Neuronal stem cell (in vitro differentiated cells): ENCODE data around the gene CCZ1B.
"Not testable (repeated sequence)": the region's sequence is repeated elsewhere in the genome, so short reads cannot be mapped to it uniquely, and the experiment has no call there.

Experiments
- DNase-seq: peaks from one replicate; pipeline ENCODE4 v3.0.0-alpha.2; 2013; ENCODE audit warnings: low spot score
- H2AFZ ChIP-seq: one replicate; pipeline ENCODE4 v1.6.1; 2013; ENCODE audit warnings: mild to moderate bottlenecking, low read length, inconsistent platforms
- H2AK5ac ChIP-seq: 2 replicates; pipeline ENCODE4 v1.6.1; 2013; ENCODE audit warnings: low read depth, mild to moderate bottlenecking, inconsistent platforms, low read length, moderate library complexity, mixed read lengths
- H2BK120ac ChIP-seq: 2 replicates; pipeline ENCODE4 v1.6.1; 2013; ENCODE audit warnings: low read depth, mild to moderate bottlenecking, inconsistent platforms, low read length, moderate library complexity, mixed read lengths
- H2BK12ac ChIP-seq: one replicate; pipeline ENCODE4 v1.6.1; 2013; ENCODE audit warnings: low read length, inconsistent platforms
- H2BK15ac ChIP-seq: 2 replicates; pipeline ENCODE4 v1.6.1; 2013; ENCODE audit warnings: mild to moderate bottlenecking, low read length, inconsistent platforms, mixed read lengths
- H2BK5ac ChIP-seq: one replicate; pipeline ENCODE4 v1.6.1; 2013; ENCODE audit warnings: inconsistent platforms, mild to moderate bottlenecking, low read length, moderate library complexity
- H3K14ac ChIP-seq: one replicate; pipeline ENCODE4 v1.6.1; 2013; ENCODE audit warnings: low read length, inconsistent platforms
- H3K18ac ChIP-seq: 2 replicates; pipeline ENCODE4 v1.6.1; 2013; ENCODE audit warnings: low read length, inconsistent platforms
- H3K23ac ChIP-seq: 2 replicates; pipeline ENCODE4 v1.6.1; 2013; ENCODE audit warnings: low read depth, mild to moderate bottlenecking, mixed read lengths, low read length, inconsistent platforms; ENCODE audit not compliant: poor library complexity
- H3K27ac ChIP-seq: replicated peaks from 3 replicates; pipeline ENCODE4 v1.5.1; 2013; ENCODE audit warnings: low read length, inconsistent platforms
- H3K27me3 ChIP-seq, 3 experiments: 2 replicates each; pipeline ENCODE4 v1.6.1; 2013; ENCODE audit warnings: low read length in 3 of 3, mild to moderate bottlenecking in 2 of 3, inconsistent platforms in 1 of 3, low read depth in 1 of 3, mixed read lengths in 1 of 3, moderate library complexity in 1 of 3; ENCODE audit not compliant: control insufficient read depth in 3 of 3, insufficient read depth in 3 of 3
- H3K36me3 ChIP-seq, 2 donors: replicated peaks in 1 of 2; 2 replicates each; pipeline ENCODE4 v1.6.1; 2013; ENCODE audit warnings: low read length in 2 of 2; ENCODE audit not compliant: control insufficient read depth in 2 of 2, insufficient read depth in 2 of 2
- H3K4ac ChIP-seq: 2 replicates; pipeline ENCODE4 v1.6.1; 2013; ENCODE audit warnings: inconsistent platforms, mild to moderate bottlenecking, low read length, moderate library complexity
- H3K4me1 ChIP-seq, 2 donors: 1 replicate in 1 of 2; 2 replicates in 1 of 2; pipeline ENCODE4 v1.6.1; 2013; ENCODE audit warnings: low read length in 2 of 2, low read depth in 1 of 2; ENCODE audit not compliant: control insufficient read depth in 2 of 2, insufficient read depth in 1 of 2
- H3K4me2 ChIP-seq: one replicate; pipeline ENCODE4 v1.6.1; 2013; ENCODE audit warnings: mild to moderate bottlenecking, low read length, inconsistent platforms; ENCODE audit not compliant: insufficient read depth, poor library complexity, severe bottlenecking
- H3K4me3 ChIP-seq, 2 donors: 2 replicates each; pipeline ENCODE4 v1.5.1; 2013; ENCODE audit warnings: low read length in 2 of 2, mild to moderate bottlenecking in 2 of 2, inconsistent platforms in 1 of 2, moderate library complexity in 1 of 2
- H3K79me1 ChIP-seq: one replicate; pipeline ENCODE4 v1.6.1; 2013; ENCODE audit warnings: low read depth, mild to moderate bottlenecking, inconsistent platforms, low read length, moderate library complexity
- H3K9ac ChIP-seq: one replicate; pipeline ENCODE4 v1.6.1; 2013; ENCODE audit warnings: mild to moderate bottlenecking, low read depth, low read length, inconsistent platforms; ENCODE audit not compliant: poor library complexity
- H3K9me3 ChIP-seq, 2 donors: replicated peaks in 1 of 2; 2 replicates each; pipeline versions ENCODE3 to v1.6.1; 2013; ENCODE audit warnings: low read length in 2 of 2, mild to moderate bottlenecking in 2 of 2, inconsistent platforms in 1 of 2, low read depth in 1 of 2, mixed read lengths in 1 of 2, moderate library complexity in 1 of 2; ENCODE audit not compliant: control insufficient read depth in 2 of 2, insufficient read depth in 1 of 2
- H4K8ac ChIP-seq: one replicate; pipeline ENCODE4 v1.6.1; 2013; ENCODE audit warnings: low read depth, mild to moderate bottlenecking, inconsistent platforms, low read length, moderate library complexity
- H4K91ac ChIP-seq: one replicate; pipeline ENCODE4 v1.6.1; 2013; ENCODE audit warnings: low read length, low read depth, mild to moderate bottlenecking, inconsistent platforms; ENCODE audit not compliant: poor library complexity
- WGBS, 2 donors: extraction: QIAGEN DNeasy Blood & Tissue Kit; methylation state at CpG; one replicate each; pipeline ENCODE4 v1.1.7; 2013; ENCODE audit warnings: missing lambda C conversion rate in 2 of 2, mixed read lengths in 1 of 2; ENCODE audit not compliant: insufficient read length in 2 of 2, insufficient replicate concordance in 1 of 2; ENCODE audit errors: extremely low coverage in 2 of 2; 5-methylcytosine and 5-hydroxymethylcytosine counted together

The CCZ1B gene

DNA sequence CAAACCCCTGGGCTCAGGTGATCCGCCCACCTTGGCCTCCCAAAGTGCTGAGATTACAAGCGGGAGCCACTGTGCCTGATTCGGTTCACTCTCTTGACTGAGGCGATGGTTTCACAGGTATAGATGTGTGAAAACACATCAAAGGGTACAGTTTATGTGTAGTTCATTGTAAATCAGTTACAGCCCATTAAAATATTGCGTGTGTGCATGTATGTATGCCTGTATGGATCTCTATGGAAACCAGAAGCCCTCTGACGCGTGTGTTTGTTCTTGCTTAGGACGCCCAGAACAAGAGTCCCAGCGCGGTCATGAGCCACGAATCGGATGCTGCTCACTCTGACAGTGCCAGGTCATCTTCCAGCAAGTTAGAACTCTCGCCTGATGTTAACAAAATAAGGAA is 36.7 kb downstream of the CCZ1B start:
- not testable (repeated sequence) for H3K14ac ChIP-seq, H3K27ac ChIP-seq, H3K9ac ChIP-seq, H2BK15ac ChIP-seq, H3K9me3 ChIP-seq, H4K8ac ChIP-seq, H2AFZ ChIP-seq, H3K4me1 ChIP-seq, DNase-seq, H3K18ac ChIP-seq, H2BK120ac ChIP-seq, H2AK5ac ChIP-seq, H3K79me1 ChIP-seq, H3K4me2 ChIP-seq, H3K4ac ChIP-seq, H3K4me3 ChIP-seq, H2BK12ac ChIP-seq, H3K27me3 ChIP-seq, H2BK5ac ChIP-seq, H4K91ac ChIP-seq, H3K23ac ChIP-seq, H3K36me3 ChIP-seq
- WGBS, 2 donors, result no CpG with 5 or more reads among the region's 13 CpGs

DNA sequence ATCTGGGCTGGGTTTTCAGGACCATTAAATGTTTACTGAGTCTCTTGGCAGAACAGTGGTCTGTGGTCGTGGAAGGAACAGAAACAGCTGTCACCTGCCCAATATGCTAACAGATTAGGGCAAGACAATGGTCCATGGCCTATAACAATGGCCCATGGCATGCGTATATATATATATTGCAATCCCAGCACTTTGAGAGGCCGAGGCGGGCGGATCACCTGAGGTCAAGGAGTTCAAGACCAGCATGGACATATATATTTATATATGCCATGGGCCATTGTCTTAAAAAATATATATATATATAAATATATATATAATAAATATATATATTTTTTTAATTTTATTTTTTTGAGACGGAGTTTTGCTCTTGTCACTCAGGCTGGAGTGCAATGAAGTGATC is 44.5 kb downstream of the CCZ1B start:
- not testable (repeated sequence) for H3K27me3 ChIP-seq, H3K18ac ChIP-seq, H3K4me1 ChIP-seq, H2AFZ ChIP-seq, H3K14ac ChIP-seq, H3K4me2 ChIP-seq, H3K9me3 ChIP-seq, H3K4me3 ChIP-seq, H4K8ac ChIP-seq, DNase-seq, H2BK5ac ChIP-seq, H3K9ac ChIP-seq, H2BK15ac ChIP-seq, H3K27ac ChIP-seq, H3K36me3 ChIP-seq, H3K79me1 ChIP-seq, H3K23ac ChIP-seq, H2AK5ac ChIP-seq, H2BK120ac ChIP-seq, H3K4ac ChIP-seq, H2BK12ac ChIP-seq, H4K91ac ChIP-seq
- no CpG with 5 or more reads among the region's 6 CpGs for WGBS, 2 donors

DNA sequence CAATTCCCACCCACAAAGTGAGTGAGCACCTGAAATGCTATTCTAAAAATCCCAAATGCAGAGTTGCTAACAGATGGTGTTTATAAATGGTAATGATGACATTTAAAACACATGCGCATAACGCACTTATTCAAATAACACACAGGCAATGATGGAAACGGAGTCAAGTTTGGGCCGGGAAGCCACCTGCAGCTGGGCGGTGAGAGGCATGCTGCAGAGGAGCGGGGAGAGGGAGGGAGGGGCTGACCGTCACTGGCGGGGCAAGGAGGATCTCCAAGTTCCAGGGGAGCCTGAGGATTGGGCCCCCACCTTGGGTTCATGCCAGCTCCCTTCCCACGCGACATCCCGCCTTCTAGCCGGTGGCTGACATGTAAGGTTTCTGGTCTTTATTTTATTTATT is 64.9 kb downstream of the CCZ1B start:
- not testable (repeated sequence) for H3K79me1 ChIP-seq, H3K23ac ChIP-seq, H2BK120ac ChIP-seq, H3K4me2 ChIP-seq, H4K91ac ChIP-seq, H2AFZ ChIP-seq, H3K18ac ChIP-seq, H3K4ac ChIP-seq, H3K27me3 ChIP-seq, H3K27ac ChIP-seq, H4K8ac ChIP-seq, H2BK12ac ChIP-seq, H2BK5ac ChIP-seq, H3K4me3 ChIP-seq, H3K9me3 ChIP-seq, H3K9ac ChIP-seq, H2BK15ac ChIP-seq, H3K4me1 ChIP-seq, H3K36me3 ChIP-seq, DNase-seq, H2AK5ac ChIP-seq, H3K14ac ChIP-seq
- no CpG with 5 or more reads among the region's 12 CpGs for WGBS, 2 donors

DNA sequence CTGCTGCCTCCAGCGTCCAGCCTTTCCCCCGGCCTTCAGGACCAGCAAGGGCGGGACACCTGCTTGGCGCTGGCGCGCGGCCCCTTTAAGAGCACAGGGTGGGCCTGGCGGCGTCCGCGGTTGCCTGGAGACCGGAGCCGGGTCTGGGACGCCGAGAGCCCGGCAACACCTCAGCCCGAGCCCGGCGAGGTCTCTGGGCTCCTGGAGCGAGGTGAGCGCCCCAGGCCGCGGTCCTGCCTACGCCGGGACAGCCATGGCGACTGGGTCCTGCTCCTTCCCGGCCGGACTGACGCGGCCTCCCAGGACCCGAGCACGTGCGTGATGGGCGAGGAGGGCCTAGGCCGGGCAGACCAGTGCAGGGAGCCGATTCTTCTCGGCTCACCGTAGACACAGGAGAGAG is 72.1 kb downstream of the CCZ1B start, which contains the start of gene RSPH10B2:
Gene RSPH10B2 (plus strand): TSS at position 140 of the 400 bp plus-strand sequence. CDS start 3,575 bp downstream, outside the sequence.
- not testable (repeated sequence) for H2BK5ac ChIP-seq, H3K36me3 ChIP-seq, H3K27ac ChIP-seq, H3K23ac ChIP-seq, H2AK5ac ChIP-seq, H3K9me3 ChIP-seq, H2BK15ac ChIP-seq, H3K9ac ChIP-seq, H3K18ac ChIP-seq, H3K14ac ChIP-seq, H4K8ac ChIP-seq, H3K4me3 ChIP-seq, H3K27me3 ChIP-seq, H3K4me1 ChIP-seq, H4K91ac ChIP-seq, H3K79me1 ChIP-seq, H2BK12ac ChIP-seq, H2AFZ ChIP-seq, H2BK120ac ChIP-seq, DNase-seq, H3K4ac ChIP-seq
- peak within 1 kb of the TSS; percentile 33 for H3K4me2 ChIP-seq
- no CpG with 5 or more reads among the region's 38 CpGs for WGBS, 2 donors
